ENCODE results near the gene TNC.

DNA sequence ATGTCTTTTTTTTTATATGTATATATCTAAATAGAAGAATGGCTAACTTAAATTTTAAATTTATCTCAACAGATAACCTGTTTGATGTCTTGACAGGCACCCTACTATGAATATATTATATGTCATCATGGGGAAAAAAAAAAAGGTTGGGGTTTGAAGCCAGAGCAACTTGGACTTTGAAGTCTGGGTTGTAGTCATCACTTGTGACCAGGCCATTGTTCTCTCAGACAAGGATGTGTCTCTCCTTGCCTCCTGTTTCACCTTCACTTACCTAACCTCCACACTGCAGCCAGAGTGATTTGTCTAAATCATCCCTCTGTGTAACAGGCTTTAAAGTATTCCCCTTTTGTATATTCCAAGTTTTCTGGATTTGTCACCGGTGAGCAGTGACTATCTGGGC is 130.8 kb downstream of the TNC start:
- TF ChIP-seq TAF1 (IDR thresholded peaks at IDR 0.05; ENCODE audit: borderline replicate concordance, low read depth, low read length) (no peak), EZH2 (IDR thresholded peaks at IDR 0.05; ENCODE audit: borderline replicate concordance, control insufficient read depth, low read depth, low read length) (no peak), EED (IDR thresholded peaks at IDR 0.05; ENCODE audit: low read depth) (no peak)
